Muscle layer of colon (tissue), 2 donors: ENCODE measurements around the gene KRT73.

Experiments used
- H3K27ac ChIP-seq: one replicate; pipeline ENCODE4 v1.7.0; 2013; ENCODE audit warnings: low read depth, mild to moderate bottlenecking, low read length, moderate library complexity
- H3K27me3 ChIP-seq, 2 donors: one replicate each; pipeline ENCODE4 v1.7.0; 2013; ENCODE audit warnings: low read length in 2 of 2, mild to moderate bottlenecking in 2 of 2; ENCODE audit not compliant: insufficient read depth in 2 of 2, control insufficient read depth in 1 of 2
- H3K36me3 ChIP-seq: one replicate; pipeline ENCODE4 v1.7.0; 2013; ENCODE audit warnings: mild to moderate bottlenecking, low read length; ENCODE audit not compliant: insufficient read depth
- H3K4me1 ChIP-seq: one replicate; pipeline ENCODE4 v1.7.0; 2013; ENCODE audit warnings: mild to moderate bottlenecking, low read length; ENCODE audit not compliant: insufficient read depth
- H3K4me3 ChIP-seq, 2 donors: one replicate each; pipeline ENCODE4 v1.7.0; 2013; ENCODE audit warnings: low read length in 2 of 2, low read depth in 1 of 2, mild to moderate bottlenecking in 1 of 2, moderate library complexity in 1 of 2
- H3K9ac ChIP-seq: one replicate; pipeline ENCODE4 v1.7.0; 2013; ENCODE audit warnings: low read length
- H3K9me3 ChIP-seq: one replicate; pipeline ENCODE4 v1.7.0; 2013; ENCODE audit warnings: mild to moderate bottlenecking, low read length
- donor health status: abdominal sarcoma.
- donor health status: Adenocarcinoma of cecum.

KRT73 gene

GRCh38 chr12:52645120-52645761 is 26.9 kb upstream of the KRT73 start:
- Histone ChIP-seq H3K27me3 (no peaks in the 10 kb centered on the region), H3K9me3 (no peaks in the 10 kb centered on the region), H3K4me3 (no peak overlapping the region), H3K27ac (no peak overlapping the region), H3K4me1 (peaks cover under 1% of the 10 kb centered on the region), H3K36me3 (no peaks in the 10 kb centered on the region), H3K9ac (no peak overlapping the region)

DNA sequence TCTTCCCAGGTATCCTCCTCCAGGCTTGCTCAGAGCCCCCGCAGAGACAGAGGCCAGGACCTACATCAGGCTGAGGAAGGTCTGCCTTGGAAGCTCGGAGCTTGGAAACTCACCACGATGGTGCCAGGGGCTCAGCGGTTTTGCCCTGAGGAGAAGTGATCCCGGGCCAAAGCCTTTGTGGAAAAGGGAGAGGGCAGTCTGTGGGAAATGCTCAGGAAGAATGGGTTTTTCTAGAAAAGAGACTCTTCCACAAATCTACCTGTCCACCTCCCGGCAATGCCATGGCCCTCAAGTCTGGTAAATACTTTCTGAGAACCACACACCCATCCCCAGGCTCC is 25.7 kb upstream of the KRT73 start:
- Histone ChIP-seq H3K4me3 (no peak overlapping the region), H3K36me3 (no peaks in the 10 kb centered on the region), H3K27me3 (no peaks in the 10 kb centered on the region), H3K9ac (no peak overlapping the region), H3K27ac (no peak overlapping the region), H3K9me3 (no peaks in the 10 kb centered on the region), H3K4me1 (no peaks in the 10 kb centered on the region)

DNA sequence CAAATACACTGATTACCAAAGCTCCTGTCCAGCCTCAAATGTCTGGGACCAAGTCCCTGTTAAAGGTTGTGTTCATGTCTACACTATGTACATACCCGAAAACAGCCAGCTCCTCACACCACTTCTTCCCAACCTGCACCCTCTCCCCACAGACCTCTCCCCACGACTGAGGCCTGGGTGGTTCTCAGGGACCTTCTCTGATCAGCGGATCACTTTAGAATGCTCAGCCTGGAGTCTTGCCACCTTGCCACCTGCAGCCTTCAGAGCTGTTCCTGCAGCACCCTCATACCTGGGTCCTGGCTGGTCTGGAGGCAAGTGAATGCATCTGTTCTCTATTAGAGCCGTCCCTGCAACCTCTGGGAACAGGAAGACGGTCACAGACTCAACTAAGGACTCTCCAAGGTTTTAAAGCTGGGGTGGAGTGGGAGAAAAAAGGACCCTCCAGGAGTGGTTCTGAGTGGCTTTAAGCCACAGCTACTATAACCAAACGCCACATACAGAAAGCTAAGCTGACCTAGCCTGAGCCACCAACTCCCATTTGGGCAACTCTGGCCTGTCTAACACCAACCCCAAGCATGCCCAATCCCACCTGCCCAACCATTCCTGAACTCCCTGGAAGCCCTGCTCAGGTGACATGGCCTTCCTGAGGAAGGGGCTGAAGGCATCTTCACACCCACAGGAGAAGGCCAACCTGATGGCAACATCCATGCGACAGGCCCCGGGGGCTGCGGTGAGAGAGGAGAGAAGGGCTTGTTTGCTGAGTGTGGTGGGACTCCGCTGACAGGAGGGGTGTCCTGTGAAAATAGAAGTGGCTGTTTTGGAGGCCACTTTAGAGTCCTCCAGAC is 25.1 kb upstream of the KRT73 start:
- H3K27me3 ChIP-seq = no peaks in the 10 kb centered on the region
- no peak overlapping the region for H3K9ac ChIP-seq
- no peaks in the 10 kb centered on the region for H3K4me1 ChIP-seq
- no peak overlapping the region for H3K4me3 ChIP-seq
- H3K9me3 ChIP-seq = no peaks in the 10 kb centered on the region
- no peaks in the 10 kb centered on the region for H3K36me3 ChIP-seq
- H3K27ac ChIP-seq = no peak overlapping the region

- H3K9ac ChIP-seq = no peak overlapping the region
- no peaks in the 10 kb centered on the region for H3K36me3 ChIP-seq
- H3K27ac ChIP-seq = no peak overlapping the region
- no peak overlapping the region for H3K4me3 ChIP-seq
- H3K4me1 ChIP-seq = no peaks in the 10 kb centered on the region
- H3K9me3 ChIP-seq = no peaks in the 10 kb centered on the region
- no peaks in the 10 kb centered on the region for H3K27me3 ChIP-seq
Observed at GRCh38 chr12:52641468-52641867, 23.1 kb upstream of the KRT73 start.

- no peak overlapping the region for H3K27ac ChIP-seq
- H3K9me3 ChIP-seq = no peaks in the 10 kb centered on the region
- no peaks in the 10 kb centered on the region for H3K27me3 ChIP-seq
- H3K4me3 ChIP-seq = no peak overlapping the region
- no peak overlapping the region for H3K9ac ChIP-seq
- peaks cover 17% of the 10 kb centered on the region for H3K4me1 ChIP-seq
- no peaks in the 10 kb centered on the region for H3K36me3 ChIP-seq
Observed at GRCh38 chr12:52637299-52637698, 18.9 kb upstream of the KRT73 start.

DNA sequence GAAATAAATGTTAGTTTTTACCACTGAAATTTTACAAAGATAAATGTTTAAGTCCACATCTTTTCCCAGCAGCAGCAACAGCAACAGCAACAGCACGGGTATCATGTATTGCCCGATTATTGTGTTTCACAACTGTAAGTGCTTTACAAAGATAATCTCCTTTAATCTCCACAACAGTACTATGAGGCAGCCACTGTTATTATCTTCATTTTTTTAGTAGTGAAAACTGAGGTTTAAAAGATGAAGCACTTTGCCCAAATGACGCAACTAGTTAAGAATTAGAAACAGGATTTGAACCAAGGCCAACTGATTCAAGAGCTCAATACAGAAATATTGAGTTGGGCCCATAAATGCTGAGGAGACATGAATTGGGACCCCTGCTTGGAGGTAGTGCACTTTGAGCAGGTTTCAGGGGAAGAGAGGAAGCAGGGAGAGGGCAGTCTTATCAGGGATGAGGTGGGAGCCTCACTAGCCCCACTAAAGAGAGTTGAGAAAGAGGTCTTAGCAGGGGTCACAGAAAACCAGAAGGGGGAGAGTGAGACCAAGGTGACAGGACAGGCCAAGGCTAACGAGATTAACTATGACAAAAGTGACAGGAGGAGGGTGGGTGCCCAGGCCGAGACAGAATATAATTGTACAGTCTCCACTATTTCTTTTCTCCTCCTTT is 18.4 kb upstream of the KRT73 start:
- H3K36me3 ChIP-seq = no peaks in the 10 kb centered on the region
- H3K9me3 ChIP-seq = no peaks in the 10 kb centered on the region
- H3K9ac ChIP-seq = no peak overlapping the region
- H3K4me1 ChIP-seq = peaks cover 19% of the 10 kb centered on the region
- H3K27me3 ChIP-seq = no peaks in the 10 kb centered on the region
- no peak overlapping the region for H3K27ac ChIP-seq
- no peak overlapping the region for H3K4me3 ChIP-seq

DNA sequence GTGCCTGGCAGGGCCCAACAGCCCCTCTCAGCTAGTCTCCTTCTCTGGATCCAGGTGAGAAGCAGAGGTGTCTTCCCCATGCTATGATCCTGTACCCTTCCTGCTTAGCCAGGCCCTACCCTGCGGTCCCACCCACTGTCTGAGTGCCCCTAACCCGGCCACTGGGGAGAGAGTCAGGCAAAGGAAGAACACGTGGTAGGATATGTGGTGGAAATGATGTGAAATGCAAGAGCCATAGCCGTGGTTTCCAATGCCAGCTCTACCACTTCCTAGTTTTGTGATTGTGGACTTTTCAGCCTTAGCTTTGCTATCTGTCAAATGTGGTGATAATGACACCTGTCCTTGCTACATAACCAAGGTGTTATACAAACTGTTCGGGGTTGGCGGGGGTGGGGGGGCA is 17.8 kb upstream of the KRT73 start:
- no peaks in the 10 kb centered on the region for H3K36me3 ChIP-seq

DNA sequence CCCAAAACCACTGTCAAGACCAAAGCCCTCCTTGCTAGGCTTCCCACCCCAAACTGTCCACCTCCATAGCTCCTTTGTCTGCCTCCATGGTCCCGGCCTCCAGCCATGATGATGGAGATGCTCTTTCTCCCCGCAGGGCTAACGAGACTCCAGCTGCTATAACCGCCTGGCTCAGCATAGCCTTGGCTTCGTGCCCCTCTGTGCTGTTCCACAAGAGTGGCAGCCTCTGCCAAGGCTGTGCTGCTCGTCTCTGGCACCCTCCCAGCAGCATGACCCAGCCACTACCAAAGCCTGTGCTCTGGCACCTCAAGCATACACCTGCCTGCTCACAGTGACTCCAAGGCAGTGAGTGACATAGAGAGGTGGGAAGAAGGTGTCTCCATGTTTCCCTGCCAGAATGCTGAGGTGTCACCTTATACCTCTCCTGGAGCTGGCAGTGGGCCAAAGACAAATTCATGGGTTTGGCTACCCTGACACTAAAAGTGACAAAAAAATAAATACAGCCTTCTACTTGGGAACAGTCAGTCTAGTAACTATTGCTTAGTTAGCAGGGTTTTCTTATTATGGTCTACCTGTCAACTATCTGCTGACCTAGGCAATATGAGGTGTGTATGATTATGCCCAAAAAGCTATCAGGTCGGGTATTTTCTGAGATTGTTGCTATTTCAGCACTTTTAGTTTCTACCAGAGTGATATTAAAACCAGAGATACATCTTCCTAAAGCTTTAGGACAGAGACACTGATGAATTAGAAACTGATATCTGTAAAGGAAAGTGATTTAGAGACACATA is 16.1 kb upstream of the KRT73 start:
- Histone ChIP-seq H3K9ac (no peak overlapping the region), H3K36me3 (no peaks in the 10 kb centered on the region), H3K4me1 (peaks cover 19% of the 10 kb centered on the region), H3K27ac (no peak overlapping the region), H3K4me3 (no peak overlapping the region), H3K27me3 (no peaks in the 10 kb centered on the region), H3K9me3 (no peaks in the 10 kb centered on the region)

More for the DNA sequence above, 17.8 kb upstream of the KRT73 start:
- H3K27ac ChIP-seq = no peak overlapping the region
- H3K27me3 ChIP-seq = no peaks in the 10 kb centered on the region
- H3K4me1 ChIP-seq = peaks cover 19% of the 10 kb centered on the region
- no peak overlapping the region for H3K4me3 ChIP-seq
- H3K9me3 ChIP-seq = no peaks in the 10 kb centered on the region
- H3K9ac ChIP-seq = no peak overlapping the region

DNA sequence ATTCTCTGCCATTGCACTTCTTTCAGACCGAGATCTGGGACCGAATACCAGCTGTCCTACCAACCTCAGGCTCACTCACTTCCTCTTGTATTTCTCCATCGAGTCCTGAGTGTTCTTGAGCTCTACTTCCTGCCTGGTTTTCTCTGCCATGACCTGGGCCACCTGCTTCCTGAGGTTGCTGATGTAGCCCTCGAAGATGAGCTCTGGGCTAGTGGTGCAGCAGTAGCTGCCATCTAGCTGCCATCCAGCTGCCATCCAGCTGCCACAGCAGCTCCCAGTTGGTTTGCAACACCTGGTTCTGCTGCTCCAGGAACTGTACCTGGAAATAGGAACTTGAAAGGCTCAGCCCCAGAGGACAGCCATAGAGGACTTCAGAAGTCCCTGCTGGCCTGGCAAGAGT is 15.0 kb upstream of the KRT73 start:
- Histone ChIP-seq H3K4me3 (no peak overlapping the region), H3K27ac (no peak overlapping the region), H3K27me3 (no peaks in the 10 kb centered on the region), H3K9ac (no peak overlapping the region), H3K9me3 (no peaks in the 10 kb centered on the region), H3K36me3 (no peaks in the 10 kb centered on the region), H3K4me1 (peaks cover 19% of the 10 kb centered on the region)

- no peak overlapping the region for H3K9ac ChIP-seq
- H3K9me3 ChIP-seq = no peaks in the 10 kb centered on the region
- H3K27me3 ChIP-seq = no peaks in the 10 kb centered on the region
- H3K4me1 ChIP-seq = peaks cover 19% of the 10 kb centered on the region
- H3K27ac ChIP-seq = no peak overlapping the region
- H3K4me3 ChIP-seq = no peak overlapping the region
- H3K36me3 ChIP-seq = no peaks in the 10 kb centered on the region
Observed at GRCh38 chr12:52632656-52633055, 14.3 kb upstream of the KRT73 start.
